GM19240 (cell line): ENCODE results near the gene ZSWIM1.

Experiments
- DNase-seq: peaks from one replicate; pipeline ENCODE4 v3.0.0; 2011; ENCODE audit warnings: low spot score; ENCODE audit not compliant: insufficient read length

Gene ZSWIM1

GRCh38 chr20:45907219-45907948 lies 26.4 kb downstream of the ZSWIM1 start:
- DNase-seq, result no peak

GRCh38 chr20:45908084-45908483 lies 27.1 kb downstream of the ZSWIM1 start:
- no peak for DNase-seq

- no peak for DNase-seq
Observed at GRCh38 chr20:45909336-45909808, 28.3 kb downstream of the ZSWIM1 start.

- no peak for DNase-seq
Observed at GRCh38 chr20:45909817-45910669, 29.0 kb downstream of the ZSWIM1 start.

- DNase-seq, result peak; percentile 92
Observed at GRCh38 chr20:45910670-45911485, 29.9 kb downstream of the ZSWIM1 start.

- no peak for DNase-seq
Observed at GRCh38 chr20:45911486-45912343, 30.7 kb downstream of the ZSWIM1 start, which contains the start of gene PLTP. Gene PLTP, minus strand, starts transcription at chr20:45912155. Its CDS starts 703 bp downstream, at chr20:45911452.

- no peak for DNase-seq
Observed at GRCh38 chr20:45912344-45912682, 31.3 kb downstream of the ZSWIM1 start.

GRCh38 chr20:45913116-45913515 lies 32.1 kb downstream of the ZSWIM1 start:
- no peak for DNase-seq

- DNase-seq, result no peak
Observed at GRCh38 chr20:45917790-45918141, 36.7 kb downstream of the ZSWIM1 start.

GRCh38 chr20:45918182-45918737 lies 37.2 kb downstream of the ZSWIM1 start:
- no peak for DNase-seq

- DNase-seq, result no peak
Observed at GRCh38 chr20:45918779-45919537, 37.9 kb downstream of the ZSWIM1 start.

- no peak for DNase-seq
Observed at GRCh38 chr20:45919542-45920399, 38.7 kb downstream of the ZSWIM1 start.

- no peak for DNase-seq
Observed at GRCh38 chr20:45920462-45921336, 39.7 kb downstream of the ZSWIM1 start.

GRCh38 chr20:45921337-45922189 lies 40.5 kb downstream of the ZSWIM1 start:
- no peak for DNase-seq

GRCh38 chr20:45924391-45925261 lies 43.6 kb downstream of the ZSWIM1 start:
- no peak for DNase-seq
